HG03159 (cell line): Measurements from ENCODE around the gene RCAN3.
"Not testable (repeated sequence)": the region's sequence is repeated elsewhere in the genome, so short reads cannot be mapped to it uniquely, and the experiment has no call there.

Experiments used
- ATAC-seq: cut with Tn5 transposase; IDR thresholded peaks from one replicate; pipeline ENCODE4 v1.9.1; 2021; ENCODE audit warnings: mild to moderate bottlenecking, moderate library complexity; ENCODE audit not compliant: unreplicated experiment

RCAN3 gene

GRCh38 chr1:24548070-24548469, 45.4 kb downstream of the RCAN3 start:
- ATAC-seq, result no peak

GRCh38 chr1:24549210-24549609, 46.6 kb downstream of the RCAN3 start:
- not testable (repeated sequence) for ATAC-seq

GRCh38 chr1:24551290-24551959, 48.8 kb downstream of the RCAN3 start:
- no peak for ATAC-seq

- no peak for ATAC-seq
These were observed 49.4 kb downstream of the RCAN3 start for GRCh38 chr1:24551960-24552571.

GRCh38 chr1:24553931-24554330, 51.3 kb downstream of the RCAN3 start:
- ATAC-seq, result no peak

GRCh38 chr1:24554714-24555113, 52.1 kb downstream of the RCAN3 start:
- ATAC-seq, result no peak

GRCh38 chr1:24555591-24556413, 53.2 kb downstream of the RCAN3 start, which contains the start of gene NCMAP:
Gene NCMAP, plus strand, starts transcription at chr1:24556087. Its CDS starts 39,344 bp downstream, at chr1:24595431.
- ATAC-seq, result no peak

GRCh38 chr1:24556414-24556795, 53.8 kb downstream of the RCAN3 start:
- ATAC-seq, result no peak

GRCh38 chr1:24557220-24557619, 54.6 kb downstream of the RCAN3 start:
- ATAC-seq, result no peak

- no peak for ATAC-seq
These were observed 55.1 kb downstream of the RCAN3 start for GRCh38 chr1:24557711-24558131.

- no peak for ATAC-seq
These were observed 55.8 kb downstream of the RCAN3 start for GRCh38 chr1:24558455-24558854.

- ATAC-seq, result no peak
These were observed 56.5 kb downstream of the RCAN3 start for GRCh38 chr1:24558902-24559791.

GRCh38 chr1:24560361-24560760, 57.7 kb downstream of the RCAN3 start:
- no peak for ATAC-seq

- ATAC-seq, result no peak
These were observed 60.0 kb downstream of the RCAN3 start for GRCh38 chr1:24562625-24563024.

- no peak for ATAC-seq
These were observed 62.1 kb downstream of the RCAN3 start for GRCh38 chr1:24564695-24565094.

GRCh38 chr1:24566236-24566867, 63.7 kb downstream of the RCAN3 start:
- ATAC-seq, result no peak

GRCh38 chr1:24567792-24568388, 65.3 kb downstream of the RCAN3 start:
- no peak for ATAC-seq

- no peak for ATAC-seq
These were observed 65.8 kb downstream of the RCAN3 start for GRCh38 chr1:24568475-24568874.

GRCh38 chr1:24570265-24571125, 67.9 kb downstream of the RCAN3 start:
- no peak for ATAC-seq
